Ascending aorta (tissue), 2 donors: ENCODE data around the gene PPM1A. TPM values are rescaled to one million over a fixed set of nuclear protein-coding genes. Genes with fewer than 3 reads are reported as not detected.

ENCODE experiments used
- DNase-seq, 2 donors: peaks; one replicate each; pipeline ENCODE4 v3.0.0-alpha.2; 2019; ENCODE audit warnings: low spot score in 2 of 2
- H3K27ac ChIP-seq, 2 donors: fragments of 200-600 bp; sonication (generic); one replicate each; pipeline ENCODE4 v1.5.1; 2016 to 2017; ENCODE audit warnings: mild to moderate bottlenecking in 1 of 2
- H3K27me3 ChIP-seq: fragments of 200-600 bp; sonication (generic); one replicate; pipeline ENCODE4 v1.5.1; 2017
- H3K36me3 ChIP-seq, 2 donors: fragments of 200-600 bp; sonication (generic); one replicate each; pipeline ENCODE4 v1.5.1; 2016
- H3K4me1 ChIP-seq, 2 donors: fragments of 200-600 bp; sonication (generic); one replicate each; pipeline ENCODE4 v1.5.1; 2016 to 2017; ENCODE audit warnings: mild to moderate bottlenecking in 1 of 2
- H3K4me3 ChIP-seq, 2 donors: fragments of 200-600 bp; sonication (generic); one replicate each; pipeline ENCODE4 v1.5.1; 2016 to 2017; ENCODE audit warnings: mild to moderate bottlenecking in 1 of 2
- H3K9me3 ChIP-seq, 2 donors: fragments of 200-600 bp; sonication (generic); one replicate each; pipeline ENCODE4 v1.5.1; 2016
- intact Hi-C: fragments of 100-400 bp; cut with DNase I; formaldehyde crosslinking; loops from one replicate; pipeline ENCODE4 v1.15.1; 2023
- total RNA-seq: library from RNA; depleted of rRNA; stranded (reverse); fragments of >200 nt; gene quantifications from one replicate; pipeline ENCODE4 v1.1.0, GENCODE V29; 2016
- TF ChIP-seq, protein P1 (sequence below), 3 experiments: fragments of 200-600 bp in 2 of 3; fragments of 450-650 bp in 1 of 3; sonication (generic) in 2 of 3; IDR thresholded peaks; one replicate each; pipeline ENCODE4 v1.5.1; 2016 to 2019; ENCODE audit warnings: antibody characterized with exemption in 3 of 3, mild to moderate bottlenecking in 1 of 3, moderate library complexity in 1 of 3

Gene PPM1A
- total RNA-seq, 1 donor from 2014 or later = 25.0 TPM

DNA sequence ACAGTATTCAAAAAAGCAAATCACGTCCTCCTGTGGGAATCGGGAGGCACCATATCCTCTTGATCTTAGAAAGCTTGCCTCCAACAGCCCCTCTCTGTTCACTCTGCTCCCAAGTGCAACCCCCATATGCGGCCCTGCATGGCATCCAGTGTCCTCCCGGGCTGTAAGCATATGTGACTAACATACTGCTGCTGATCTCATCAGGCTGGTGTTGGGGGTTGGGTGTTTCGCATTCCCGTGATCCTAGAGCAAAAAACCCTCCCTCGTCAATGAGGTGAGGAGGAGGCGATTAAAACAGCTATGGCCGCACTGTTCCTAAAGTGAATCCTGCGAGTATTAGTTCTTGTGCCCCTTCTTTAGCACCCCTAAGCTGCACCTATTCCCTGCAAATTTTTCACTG, 28.1 kb upstream of the PPM1A start:
- H3K27ac ChIP-seq = no peak overlapping the region
- DNase-seq = no peak
- H3K27me3 ChIP-seq = no peaks in the 10 kb centered on the region
- no peaks in the 10 kb centered on the region for H3K9me3 ChIP-seq
- no peaks in the 10 kb centered on the region for H3K36me3 ChIP-seq
- H3K4me1 ChIP-seq = peaks cover 0 to 3% of the 10 kb centered on the region in 2 donors
- intact Hi-C loops = no loop called here
- no peak overlapping the region for H3K4me3 ChIP-seq
- TF ChIP-seq, protein P1, sequence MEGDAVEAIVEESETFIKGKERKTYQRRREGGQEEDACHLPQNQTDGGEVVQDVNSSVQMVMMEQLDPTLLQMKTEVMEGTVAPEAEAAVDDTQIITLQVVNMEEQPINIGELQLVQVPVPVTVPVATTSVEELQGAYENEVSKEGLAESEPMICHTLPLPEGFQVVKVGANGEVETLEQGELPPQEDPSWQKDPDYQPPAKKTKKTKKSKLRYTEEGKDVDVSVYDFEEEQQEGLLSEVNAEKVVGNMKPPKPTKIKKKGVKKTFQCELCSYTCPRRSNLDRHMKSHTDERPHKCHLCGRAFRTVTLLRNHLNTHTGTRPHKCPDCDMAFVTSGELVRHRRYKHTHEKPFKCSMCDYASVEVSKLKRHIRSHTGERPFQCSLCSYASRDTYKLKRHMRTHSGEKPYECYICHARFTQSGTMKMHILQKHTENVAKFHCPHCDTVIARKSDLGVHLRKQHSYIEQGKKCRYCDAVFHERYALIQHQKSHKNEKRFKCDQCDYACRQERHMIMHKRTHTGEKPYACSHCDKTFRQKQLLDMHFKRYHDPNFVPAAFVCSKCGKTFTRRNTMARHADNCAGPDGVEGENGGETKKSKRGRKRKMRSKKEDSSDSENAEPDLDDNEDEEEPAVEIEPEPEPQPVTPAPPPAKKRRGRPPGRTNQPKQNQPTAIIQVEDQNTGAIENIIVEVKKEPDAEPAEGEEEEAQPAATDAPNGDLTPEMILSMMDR (IDR thresholded peaks at IDR 0.05) = no peak

DNA sequence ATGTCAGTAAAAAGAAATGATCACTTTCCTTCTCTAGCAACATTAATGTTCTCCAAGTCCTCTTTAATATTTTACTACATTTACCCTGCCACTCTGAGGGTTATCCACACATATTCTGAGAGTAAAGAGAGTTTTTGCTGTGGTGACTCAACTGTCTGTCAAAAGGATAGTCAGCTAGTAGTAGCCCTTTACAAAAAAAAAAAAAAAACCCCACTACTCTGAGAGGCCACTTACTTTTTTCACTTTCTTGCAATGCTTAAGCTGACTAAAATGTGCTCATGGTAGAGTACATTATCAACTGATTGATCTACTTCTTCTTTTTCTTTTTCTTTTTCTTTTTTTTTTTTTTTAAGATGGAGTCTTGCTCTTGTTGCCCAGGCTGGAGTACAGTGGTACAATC, 27.6 kb upstream of the PPM1A start:
- H3K36me3 ChIP-seq = no peaks in the 10 kb centered on the region
- TF ChIP-seq, protein P1 (IDR thresholded peaks at IDR 0.05) = no peak
- peaks cover 0 to 3% of the 10 kb centered on the region in 2 donors for H3K4me1 ChIP-seq
- no peak for DNase-seq
- intact Hi-C loops = no loop called here
- no peaks in the 10 kb centered on the region for H3K27me3 ChIP-seq
- no peaks in the 10 kb centered on the region for H3K9me3 ChIP-seq
- H3K4me3 ChIP-seq = no peak overlapping the region
- H3K27ac ChIP-seq = no peak overlapping the region

DNA sequence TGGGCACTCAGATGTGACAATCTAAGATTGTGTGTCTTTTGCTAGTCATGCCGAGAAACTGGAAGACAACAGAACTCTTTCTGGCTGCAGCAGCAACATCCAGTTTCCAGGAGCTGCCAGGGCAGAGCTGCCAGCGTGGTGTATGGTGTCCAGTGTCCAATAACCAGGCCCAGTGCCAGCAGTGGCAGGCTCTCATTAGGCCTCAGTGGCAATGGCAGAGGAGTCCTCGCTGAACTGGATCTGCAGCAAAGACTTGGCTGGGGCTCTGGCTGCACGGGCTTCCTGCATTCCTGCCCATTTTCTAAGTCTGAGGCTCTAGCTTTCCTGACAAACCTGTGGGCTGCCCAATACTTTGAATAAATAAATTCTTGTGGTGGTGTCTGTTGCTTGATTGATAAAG, 26.2 kb upstream of the PPM1A start:
- Histone ChIP-seq H3K36me3 (no peaks in the 10 kb centered on the region), H3K27ac (no peak overlapping the region), H3K4me1 (no peaks in the 10 kb centered on the region), H3K27me3 (no peaks in the 10 kb centered on the region), H3K9me3 (no peaks in the 10 kb centered on the region), H3K4me3 (no peak overlapping the region)
- DNase-seq = no peak
- TF ChIP-seq, protein P1 (IDR thresholded peaks at IDR 0.05) = no peak
- intact Hi-C loops = no loop called here

DNA sequence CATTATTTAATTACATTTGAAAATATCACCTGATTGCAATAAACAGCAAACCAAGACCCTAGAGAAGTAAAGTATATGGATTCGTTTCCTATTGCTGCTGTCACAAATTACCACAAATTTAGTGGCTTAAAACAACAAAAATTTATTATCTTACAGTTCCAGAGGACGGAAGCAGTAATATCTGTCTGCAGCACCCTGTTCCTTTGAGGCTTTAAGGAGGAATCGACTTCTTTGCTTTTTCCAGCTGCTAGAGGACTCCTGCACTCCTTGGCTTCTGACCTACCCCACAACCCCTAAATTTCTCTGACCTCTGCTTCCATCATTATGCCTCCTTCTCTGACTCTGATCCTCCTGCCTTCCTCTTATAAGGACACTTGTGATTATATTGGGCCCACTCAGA, 23.8 kb upstream of the PPM1A start:
- Histone ChIP-seq H3K9me3 (no peaks in the 10 kb centered on the region), H3K4me3 (no peak overlapping the region), H3K27ac (no peak overlapping the region), H3K27me3 (no peaks in the 10 kb centered on the region), H3K4me1 (no peaks in the 10 kb centered on the region), H3K36me3 (no peaks in the 10 kb centered on the region)
- TF ChIP-seq, protein P1 (IDR thresholded peaks at IDR 0.05) = no peak
- intact Hi-C loops = no loop called here
- DNase-seq = no peak

DNA sequence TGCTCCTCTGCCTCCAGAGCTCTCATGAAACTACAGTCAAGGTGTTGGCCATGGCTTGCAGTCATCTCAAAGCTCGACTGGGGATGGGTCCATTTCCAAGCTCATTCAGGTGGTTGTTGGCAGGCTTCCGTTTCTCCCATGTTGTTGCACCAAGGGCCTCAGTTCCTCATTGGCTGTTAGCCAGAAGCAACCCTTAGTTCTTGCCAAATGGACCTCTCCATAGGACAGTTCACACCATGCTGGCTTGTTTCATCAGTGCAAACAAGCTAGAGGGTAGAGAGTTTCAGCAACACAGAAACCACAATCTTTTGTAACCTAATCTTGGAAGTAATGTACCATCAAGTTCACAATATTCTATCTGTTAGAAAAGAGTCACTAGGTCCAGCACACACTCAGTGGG, 22.7 kb upstream of the PPM1A start:
- H3K9me3 ChIP-seq = no peaks in the 10 kb centered on the region
- H3K36me3 ChIP-seq = no peaks in the 10 kb centered on the region
- H3K27me3 ChIP-seq = no peaks in the 10 kb centered on the region
- no peaks in the 10 kb centered on the region for H3K4me1 ChIP-seq
- H3K27ac ChIP-seq = no peak overlapping the region
- no peak overlapping the region for H3K4me3 ChIP-seq
- intact Hi-C loops = no loop called here
- no peak for DNase-seq
- TF ChIP-seq, protein P1 (IDR thresholded peaks at IDR 0.05) = no peak

DNA sequence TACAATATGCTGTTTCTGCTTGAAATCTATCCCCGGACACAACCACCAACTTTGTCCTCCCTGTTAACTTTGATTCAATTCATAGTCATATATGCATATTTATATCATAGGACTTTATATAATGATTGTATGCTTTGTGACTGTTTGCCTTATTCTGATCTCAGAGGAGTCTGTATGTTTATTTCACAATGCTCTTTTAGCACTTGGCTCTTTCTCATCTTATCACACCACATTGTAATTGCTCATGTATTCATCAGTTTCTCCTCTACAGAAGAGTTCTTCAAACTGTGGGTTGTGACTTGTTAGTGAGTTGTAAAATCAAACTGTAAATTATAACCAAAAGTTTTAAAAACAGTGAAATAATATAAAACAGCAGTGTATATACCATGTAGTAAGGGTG, 21.7 kb upstream of the PPM1A start:
- Histone ChIP-seq H3K4me1 (no peaks in the 10 kb centered on the region), H3K36me3 (no peaks in the 10 kb centered on the region), H3K27me3 (no peaks in the 10 kb centered on the region), H3K9me3 (peaks cover 0 to 8% of the 10 kb centered on the region in 2 donors), H3K27ac (no peak overlapping the region), H3K4me3 (no peak overlapping the region)
- intact Hi-C loops = no loop called here
- TF ChIP-seq, protein P1 (IDR thresholded peaks at IDR 0.05) = no peak
- DNase-seq = no peak
